Measurements from ENCODE around the gene KRT25.

- no peak for TF ChIP-seq EZH2 (IDR thresholded peaks at IDR 0.05; ENCODE audit: low read depth)
- no peak for TF ChIP-seq CTCF (conservative IDR thresholded peaks at IDR 0.05)
Observed at GRCh38 chr17:40730970-40731369, 24.2 kb downstream of the KRT25 start.
